Stimulated activated CD4-positive, alpha-beta T cell treated with anti-CD3 and anti-CD28 coated beads, Interleukin-2, amount 100 ng/mL, for 4 hours (primary cell): ENCODE results near the gene ATXN7L1.
A peak's percentile ranks its signal among the peaks of the same experiment; 100 is the strongest.
"Not testable (repeated sequence)": the region's sequence is repeated elsewhere in the genome, so short reads cannot be mapped to it uniquely, and the experiment has no call there.

Experiments
- DNase-seq: peaks from one replicate; pipeline ENCODE4 v3.0.0-alpha.2; 2020; ENCODE audit warnings: low read depth

The ATXN7L1 gene

DNA sequence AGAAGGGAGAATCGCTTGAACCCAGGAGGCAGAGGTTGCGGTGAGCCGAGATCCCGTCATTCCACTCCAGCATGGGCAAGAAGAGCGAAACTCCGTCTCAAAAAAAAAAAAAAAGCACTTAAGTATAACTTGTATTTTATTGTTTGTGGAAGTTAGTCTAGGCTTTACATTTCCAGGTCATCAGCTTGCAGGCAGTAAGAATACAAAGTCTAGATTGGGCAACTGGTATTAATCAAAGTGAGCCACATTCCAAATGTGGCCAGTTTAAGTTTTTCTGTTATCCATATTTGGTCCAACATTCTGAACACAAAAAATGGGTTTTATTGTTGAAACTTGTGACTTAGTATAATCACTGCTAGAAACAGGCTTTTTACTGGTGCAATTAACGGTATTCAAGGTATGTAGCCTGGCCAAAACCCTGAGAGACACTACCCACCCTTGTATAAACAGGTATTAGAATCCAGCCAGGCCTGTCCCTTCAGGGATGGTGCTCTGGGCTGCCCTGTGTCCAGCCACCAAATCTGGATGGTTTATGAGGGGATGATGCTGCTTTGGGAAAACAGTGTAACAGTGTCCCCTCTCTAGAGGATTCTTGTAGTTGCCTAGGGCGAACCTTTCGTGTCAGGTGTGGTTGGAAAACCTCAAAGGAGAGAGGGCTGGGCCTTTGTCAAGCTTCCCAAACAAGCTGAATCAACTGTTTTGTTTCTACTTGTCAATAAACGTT, 173.0 kb downstream of the ATXN7L1 start:
- DNase-seq: no peak

DNA sequence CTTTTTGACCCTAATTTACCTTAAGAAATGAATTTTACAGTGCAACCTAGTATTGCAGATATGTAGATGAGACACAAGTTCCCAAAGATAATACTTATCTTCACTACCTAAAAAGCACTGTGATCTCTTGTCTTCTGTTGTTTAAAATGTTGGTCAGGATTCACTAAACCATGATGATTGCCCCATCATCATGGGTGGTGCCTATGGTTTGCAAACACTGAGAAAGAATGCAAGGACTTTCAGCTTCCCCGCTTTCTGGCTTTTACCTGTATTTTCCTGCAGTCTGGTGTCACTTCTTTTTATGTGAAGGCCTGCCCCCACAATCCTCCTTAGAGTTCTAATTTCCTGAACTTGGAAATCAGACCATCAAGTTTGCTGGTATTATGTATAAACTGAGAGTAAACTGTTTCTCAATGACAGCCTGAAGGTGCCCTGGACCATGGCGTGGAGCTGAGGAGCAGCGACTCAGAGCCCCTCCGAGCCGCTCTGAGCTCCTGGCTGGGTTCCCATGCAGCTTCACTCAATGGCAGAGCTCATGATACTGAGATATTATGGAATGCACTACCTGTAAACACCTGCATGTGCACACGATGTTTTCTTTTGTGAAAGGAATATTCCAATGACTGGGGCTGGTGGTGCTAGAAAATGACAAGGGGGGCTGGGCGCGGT, 176.7 kb downstream of the ATXN7L1 start:
- DNase-seq: no peak

DNA sequence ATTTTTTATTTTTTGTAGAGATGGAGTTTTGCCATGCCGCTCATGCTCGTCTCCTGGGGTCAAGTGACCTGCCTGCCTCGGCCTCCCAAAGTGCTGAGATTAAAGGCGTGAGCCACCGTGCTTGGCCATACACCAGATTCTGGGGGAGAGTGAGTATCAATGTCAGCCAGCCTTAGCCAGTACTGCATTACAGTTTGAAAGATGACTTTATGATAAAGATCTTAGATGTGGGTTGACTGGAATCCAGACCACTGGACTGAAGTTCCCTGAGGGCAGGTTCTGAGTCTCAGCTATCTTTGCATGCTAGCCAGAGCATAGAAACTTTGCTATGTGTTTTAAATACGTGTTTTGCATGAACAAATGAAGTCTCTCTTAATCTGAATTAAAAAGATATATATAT, 177.9 kb downstream of the ATXN7L1 start:
- DNase-seq: no peak

DNA sequence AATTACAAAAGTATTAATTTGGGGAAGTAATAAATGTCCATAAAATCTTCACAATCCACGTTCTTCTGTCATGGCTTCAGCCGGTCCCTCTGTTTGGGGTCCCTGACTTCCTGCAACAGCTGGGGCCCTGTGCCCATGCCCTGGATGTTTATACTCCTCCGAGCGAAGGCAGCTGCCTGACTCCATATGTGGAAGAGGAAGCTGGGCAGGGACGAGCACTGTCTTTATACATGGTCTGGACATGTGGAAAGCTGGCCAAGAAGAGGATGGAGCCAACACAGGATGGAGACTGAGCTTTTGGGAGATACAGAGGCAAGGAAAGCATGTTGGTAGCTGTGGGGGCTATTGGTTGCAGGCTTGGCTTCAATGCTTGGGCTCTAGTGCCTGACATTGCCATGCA, 178.6 kb downstream of the ATXN7L1 start:
- DNase-seq: no peak

DNA sequence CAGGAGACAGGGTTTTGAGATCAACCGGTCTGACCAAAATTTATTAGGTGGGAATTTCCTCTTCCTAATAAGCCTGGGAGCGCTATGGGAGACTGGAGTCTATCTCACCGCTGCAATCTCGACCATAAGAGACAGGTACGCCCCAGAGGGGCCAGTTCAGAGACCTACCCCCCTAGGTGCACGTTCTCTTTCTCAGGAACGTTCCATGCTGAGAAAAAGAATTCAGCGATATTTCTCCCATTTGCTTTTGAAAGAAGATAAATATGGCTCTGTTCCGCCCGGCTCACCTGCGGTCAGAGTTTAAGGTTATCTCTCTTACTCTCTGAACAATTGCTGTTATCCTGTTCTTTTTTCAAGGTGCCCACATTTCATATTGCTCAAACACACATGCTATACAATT, 179.2 kb downstream of the ATXN7L1 start:
- not testable (repeated sequence) for DNase-seq

DNA sequence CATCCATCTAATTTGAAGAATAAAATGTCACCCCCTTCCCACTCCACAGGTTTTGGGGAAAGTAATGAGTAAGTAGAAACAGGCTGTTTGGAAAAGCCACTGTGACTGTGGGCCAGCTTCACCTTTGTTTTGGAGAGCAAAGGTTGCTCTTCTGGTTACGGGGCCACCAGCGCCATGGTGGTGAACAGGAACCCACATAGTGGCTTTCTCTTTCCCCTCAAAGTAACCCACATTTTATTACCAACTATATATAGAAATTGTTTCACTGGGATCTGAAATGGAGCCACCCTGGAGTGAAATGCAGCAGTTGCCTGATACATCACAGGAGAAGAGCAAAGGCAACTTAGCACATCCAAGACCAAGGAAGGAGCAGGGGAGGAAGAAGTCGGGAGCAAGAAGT, 182.8 kb downstream of the ATXN7L1 start:
- DNase-seq: no peak

DNA sequence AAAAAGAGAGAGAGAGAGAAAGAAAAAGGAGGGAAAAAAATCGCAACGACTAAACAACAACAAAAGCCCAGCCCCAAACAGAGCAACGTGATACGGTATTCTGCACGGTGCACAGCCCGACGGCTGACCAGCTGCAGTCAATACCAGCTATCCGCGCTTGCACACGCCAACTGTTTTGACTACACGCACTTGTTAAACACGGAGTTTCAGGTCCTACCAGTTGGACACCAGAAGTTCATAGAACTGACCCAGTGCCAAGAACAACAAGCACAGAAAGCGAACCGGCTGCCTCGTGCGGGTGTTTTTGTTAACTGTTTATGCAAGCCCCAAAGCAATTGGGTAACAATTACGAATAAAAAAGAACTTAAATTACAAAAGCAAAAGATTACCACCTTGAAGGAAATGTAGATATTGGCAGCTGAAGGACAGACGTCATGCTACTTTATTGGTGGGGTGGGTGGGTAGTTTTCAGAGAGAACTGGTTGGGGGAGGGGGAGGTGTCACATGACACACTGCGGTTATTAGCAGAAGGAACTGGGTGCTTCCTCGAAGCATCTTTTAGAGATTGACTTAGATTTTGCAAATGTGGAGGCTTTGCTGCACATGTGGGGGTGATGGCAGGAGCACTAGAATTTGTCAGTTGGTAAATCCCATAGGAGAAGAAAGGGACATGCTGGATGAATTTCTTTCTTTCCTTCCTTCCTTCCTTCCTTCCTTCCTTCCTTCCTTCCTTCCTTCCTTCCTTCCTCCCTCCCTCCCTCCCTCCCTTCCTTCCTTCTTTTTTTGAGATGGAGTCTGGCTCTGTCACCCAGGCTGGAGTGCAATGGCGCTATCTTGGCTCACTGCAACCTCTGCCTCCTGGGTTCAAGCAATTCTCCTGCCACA, 184.5 kb downstream of the ATXN7L1 start:
- DNase-seq: peak; percentile 55

DNA sequence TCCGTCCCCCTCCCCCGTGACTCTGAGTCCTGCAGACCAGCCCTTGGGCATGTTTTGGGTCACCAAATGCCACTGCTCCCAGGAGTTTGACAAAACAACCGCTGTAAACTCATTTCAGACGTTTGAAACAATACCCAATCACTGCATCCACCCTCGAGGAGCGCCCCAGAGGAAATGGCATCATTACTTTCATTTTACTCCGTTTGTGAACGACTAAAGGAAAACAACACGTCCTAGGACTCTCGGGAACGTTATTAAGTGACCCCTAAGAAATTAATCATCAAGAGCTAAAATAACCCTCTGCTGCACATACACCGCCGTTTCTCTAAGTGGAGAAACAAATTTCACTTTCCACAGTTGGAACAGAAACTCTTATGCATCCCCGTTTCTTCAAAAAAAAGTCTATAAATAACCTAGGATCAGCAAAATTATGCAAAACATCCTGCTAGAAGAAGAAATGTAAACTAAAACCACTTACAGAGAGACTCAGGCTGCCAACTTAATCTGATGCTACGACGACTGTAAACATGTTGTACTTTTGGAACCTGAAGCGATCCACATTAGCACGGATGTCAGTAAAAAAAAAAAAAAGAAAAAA, 185.2 kb downstream of the ATXN7L1 start:
- DNase-seq: no peak

DNA sequence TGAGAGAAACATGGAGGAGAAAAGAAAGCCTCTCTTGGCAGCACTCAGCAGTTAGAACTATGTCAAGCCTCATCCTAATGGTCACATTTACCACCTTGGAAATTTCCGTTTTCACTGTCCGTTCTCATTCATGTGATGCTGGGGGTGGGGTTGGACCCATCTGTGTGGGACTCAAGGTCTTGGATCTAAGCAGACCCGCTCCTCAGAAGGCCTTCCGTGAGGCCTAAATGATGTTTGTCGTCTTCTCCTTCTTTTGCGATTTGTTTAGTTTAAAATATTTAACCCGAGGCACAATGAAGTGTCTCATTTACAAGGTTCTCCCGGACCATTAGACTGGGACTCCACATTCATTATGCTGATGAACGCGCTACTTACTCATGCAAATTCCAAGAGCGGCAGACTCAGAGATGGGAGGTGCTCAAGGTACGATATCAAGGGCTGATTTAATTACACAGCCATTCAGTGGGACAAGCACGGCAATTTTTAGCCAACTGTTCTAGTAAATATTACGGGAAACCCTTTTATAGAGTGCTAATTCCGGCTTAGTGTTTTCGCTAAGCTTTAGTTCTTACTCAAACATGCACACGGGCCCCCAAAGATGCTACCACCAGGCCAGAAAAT, 186.0 kb downstream of the ATXN7L1 start:
- DNase-seq: no peak

DNA sequence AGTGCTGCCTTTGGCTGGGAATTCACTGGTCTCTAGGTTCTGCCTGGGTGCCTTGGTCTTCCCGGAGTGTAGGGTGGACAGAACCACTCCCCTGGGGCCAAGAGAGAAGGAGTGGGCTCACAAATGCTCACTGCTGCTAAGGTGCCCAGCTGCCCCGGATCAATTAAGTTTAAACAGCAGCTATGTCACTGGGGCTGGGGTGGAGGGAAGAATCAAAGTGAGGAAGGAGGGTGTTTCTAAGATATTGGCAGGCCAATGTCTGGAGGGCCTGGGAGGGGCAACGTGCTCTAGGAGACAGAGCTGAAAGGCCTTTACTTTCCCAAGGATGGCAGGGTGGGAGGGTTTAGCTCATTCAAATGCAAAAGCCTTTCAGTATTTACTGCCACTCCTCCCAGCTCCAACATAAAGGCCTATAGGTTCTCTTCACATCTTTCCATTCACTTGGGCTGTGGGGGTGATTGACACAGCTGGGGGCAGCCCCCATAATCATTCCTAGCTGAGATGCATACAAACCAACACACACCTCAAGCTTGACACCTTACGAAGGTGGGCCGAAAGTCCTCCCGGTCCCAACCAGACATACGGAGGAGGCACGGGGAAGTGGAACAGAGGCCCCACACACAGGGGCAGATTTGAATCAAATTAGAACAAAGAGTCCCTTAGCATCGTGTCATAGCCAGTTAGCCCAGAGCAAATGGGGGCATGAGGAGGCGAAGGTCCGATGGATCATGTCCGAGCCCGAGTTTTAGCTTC, 187.2 kb downstream of the ATXN7L1 start:
- DNase-seq: no peak

DNA sequence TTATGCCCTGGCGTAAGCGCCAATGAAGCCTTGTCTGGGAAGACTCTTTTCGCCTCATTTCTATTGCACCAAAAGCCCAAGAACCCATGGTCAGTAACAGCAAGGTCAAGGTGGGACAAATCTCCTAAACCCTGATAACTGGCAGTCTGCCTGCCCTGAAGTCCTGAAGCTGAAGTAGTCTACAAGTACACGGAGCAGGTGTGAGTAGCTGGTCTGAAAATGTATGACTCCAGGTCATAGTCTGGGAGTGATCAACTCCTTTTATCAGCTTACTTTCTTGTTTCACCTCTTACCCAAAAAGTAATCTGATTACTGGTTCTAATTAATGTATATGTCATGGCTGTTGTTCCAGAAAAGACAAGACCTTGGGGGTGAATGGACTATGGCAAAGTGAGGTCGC, 187.8 kb downstream of the ATXN7L1 start:
- DNase-seq: no peak

DNA sequence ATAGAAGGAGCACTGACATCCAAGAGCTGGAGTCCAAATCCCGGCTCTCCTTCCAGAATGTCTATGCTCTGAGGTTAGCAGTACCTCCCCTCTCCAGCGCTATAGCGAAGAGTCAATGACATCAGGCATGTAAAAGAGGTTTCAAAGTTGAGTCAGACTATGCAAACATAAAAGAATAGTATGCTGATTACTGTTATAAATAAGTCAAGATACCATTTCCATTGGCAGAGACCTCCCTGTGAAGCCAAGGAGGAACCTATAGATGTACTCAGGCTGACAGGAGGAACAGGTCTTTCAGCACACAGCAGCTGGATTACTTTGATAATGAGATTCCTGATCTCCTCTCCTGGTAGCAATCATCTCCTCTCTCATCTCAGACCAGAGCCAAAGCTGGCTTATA, 191.2 kb downstream of the ATXN7L1 start:
- DNase-seq: no peak

DNA sequence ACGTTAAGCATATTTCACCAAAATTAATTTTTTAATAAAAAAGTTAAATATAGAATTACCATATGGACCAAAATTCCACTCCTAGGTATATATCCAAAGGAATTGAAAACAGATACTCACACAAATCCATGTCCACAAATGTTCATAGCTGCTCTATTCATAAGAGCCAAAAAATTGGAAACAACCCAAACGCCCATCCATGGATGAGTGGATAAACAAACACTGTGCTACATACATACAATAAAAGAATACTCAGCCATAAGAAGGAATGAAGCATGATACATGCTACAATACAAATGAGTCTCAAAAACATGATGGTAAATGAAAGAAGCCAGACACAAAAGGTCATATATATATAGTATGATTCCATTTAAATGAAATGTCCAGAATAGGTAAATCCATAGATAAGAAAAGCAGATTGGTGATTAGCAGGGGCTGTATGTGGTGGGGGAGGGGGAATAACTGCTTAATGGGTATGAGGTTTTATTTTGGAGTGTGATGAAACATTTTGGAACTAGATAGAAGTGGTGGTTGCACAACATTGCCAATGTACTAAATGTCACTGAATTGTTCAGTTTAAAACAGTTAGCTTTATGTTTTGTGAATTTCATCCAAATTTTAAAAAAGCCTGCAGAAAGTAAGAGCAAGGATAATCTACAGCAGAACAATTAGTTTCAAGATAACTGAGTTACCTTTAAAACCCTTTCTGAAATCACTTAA, 193.9 kb downstream of the ATXN7L1 start:
- DNase-seq: no peak

DNA sequence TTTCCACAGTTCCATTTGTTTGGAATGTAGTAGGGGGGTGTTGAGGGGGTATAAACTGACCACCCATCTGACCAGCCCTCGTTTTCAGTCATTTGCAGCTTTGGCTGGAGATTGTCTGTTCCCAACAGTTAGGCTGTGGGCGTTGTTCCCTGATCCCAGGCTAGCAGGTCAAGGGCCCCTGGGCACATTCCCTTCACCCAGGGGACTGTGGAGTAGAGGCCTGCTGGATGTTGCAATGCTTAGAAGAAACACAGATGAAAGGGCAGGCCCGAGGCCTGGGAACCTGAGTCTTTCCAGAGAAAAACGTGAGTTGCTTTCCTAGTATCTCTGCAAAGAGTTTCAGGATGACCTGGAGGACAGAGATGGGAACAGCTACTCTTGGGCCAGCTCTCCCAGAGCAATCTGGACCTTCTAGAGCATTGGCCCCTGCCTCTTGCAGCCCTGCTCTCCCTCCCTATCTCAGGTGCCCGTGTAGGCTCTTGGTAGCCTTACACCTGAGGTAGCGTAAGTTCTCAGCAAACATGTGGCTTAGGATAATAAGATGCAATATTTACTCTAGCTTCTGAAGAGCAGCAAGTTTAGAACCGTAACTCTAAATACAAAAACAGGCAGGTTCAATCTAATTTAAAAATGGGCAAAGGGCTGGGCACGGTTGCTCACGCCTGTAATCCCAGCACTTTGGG, 195.8 kb downstream of the ATXN7L1 start:
- no peak for DNase-seq

DNA sequence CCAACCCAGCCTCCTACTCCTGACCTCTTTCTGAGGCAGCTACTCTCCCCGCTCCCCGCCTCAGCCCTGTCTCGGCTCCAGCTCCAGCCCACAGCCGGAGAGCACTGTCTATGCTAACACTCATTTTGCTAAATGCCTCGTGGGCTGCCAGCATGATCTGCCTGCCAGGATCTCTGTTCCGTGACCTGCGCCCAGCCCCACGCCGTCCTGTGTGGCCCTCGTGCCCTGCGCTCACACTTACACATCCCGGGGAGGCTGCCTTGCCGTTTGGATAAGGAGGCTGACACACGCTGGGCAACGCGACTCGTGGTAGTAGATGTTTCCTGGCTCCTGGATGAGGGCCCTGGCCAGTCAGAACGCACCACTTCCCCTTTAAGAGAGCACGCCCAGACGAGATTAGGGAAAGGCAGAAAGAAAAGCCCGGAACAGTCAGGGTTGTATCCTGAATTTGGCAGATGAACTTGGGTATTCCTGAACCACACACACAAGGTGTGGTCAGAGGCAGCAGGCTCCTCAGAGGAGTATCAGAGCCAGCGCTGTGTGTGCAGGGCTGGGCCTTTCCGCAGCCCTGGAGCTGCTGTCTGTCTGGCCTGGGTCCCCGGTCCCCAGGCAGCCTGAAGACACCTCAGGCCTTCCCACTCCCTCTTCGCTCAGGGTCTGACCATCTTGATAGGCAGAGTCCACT, 197.4 kb downstream of the ATXN7L1 start:
- no peak for DNase-seq

DNA sequence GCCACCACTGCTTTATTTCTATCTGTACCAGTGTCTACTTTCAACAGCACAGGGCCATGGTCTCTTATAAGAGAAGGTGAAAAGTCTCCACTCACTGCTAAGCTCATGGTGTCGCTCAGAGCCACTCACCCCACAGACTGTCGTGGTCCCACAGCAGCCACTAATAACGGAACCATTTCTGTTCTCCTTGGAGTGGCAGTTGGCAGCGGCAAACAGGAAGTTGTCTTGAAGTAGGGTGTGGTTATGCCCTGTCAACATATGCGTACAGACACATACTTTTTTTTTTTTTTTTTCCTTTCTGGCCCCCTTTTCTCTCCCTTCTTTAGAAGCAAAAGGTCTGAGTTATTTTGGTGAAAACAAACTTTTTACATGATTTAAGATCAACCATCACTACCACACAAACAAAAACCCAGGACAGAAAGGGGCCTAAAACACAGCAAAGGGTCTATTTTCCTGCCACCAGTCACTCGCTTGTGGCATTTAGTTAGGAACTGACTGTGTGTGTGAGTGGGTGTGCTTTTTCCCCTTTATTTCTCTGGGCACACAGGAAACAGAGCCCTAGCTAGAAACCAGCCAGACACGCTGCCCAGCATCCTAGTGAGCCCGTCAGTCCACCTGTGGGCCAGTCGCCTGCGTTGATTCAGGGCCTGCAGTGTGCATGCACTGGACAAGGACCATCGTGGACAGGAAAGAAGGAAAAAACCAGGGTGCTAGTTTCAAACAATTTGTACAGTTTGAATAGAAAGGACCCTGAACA, 198.4 kb downstream of the ATXN7L1 start:
- DNase-seq: no peak

DNA sequence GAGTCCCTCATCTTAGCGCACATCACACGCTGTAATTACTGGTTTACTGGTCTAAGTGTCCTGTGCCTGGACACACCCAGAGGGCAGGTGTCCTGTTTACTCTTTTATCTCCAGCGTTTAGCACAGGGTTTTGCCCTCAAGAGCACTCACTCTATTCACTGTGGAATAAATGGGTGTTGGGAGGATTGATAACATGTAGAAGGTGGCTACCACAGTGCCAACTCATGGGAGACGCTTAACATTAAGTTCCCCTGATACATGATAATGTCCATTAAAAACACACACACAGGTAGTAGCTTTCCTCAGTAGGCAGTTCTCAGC, 199.0 kb downstream of the ATXN7L1 start:
- DNase-seq: no peak

DNA sequence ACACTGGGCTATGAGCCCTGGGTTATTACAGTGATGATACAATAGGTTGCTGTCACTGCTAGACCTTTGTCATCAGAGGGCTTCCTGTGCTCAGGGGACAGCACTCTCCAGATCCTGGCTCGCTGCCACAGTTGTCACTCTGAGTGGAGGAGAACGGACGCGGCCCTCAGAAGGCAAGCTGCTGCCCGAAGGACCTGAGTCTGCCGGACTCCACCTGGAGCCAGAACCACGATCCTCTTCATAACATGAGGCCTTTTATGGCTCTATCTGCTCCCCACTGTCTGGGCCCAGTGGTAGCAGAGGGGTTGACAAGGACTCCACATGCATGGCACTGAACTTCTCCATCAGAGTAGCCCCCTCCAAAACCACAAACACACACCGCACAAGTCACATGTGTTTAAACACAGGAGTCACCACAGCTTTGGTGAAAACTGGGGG, 200.4 kb downstream of the ATXN7L1 start:
- peak; percentile 19 for DNase-seq
